NCI-H2227 (cell line): ENCODE results near the gene BLID.

Experiments
- DNase-seq: peaks from one replicate; lab custom pipeline; 2025; ENCODE audit not compliant: unreplicated experiment; lab: John Stamatoyannopoulos, UW

The BLID gene

GRCh38 chr11:122115524-122116379 is at the start of gene BLID:
Gene BLID, minus strand, starts transcription at chr11:122116215. Its CDS starts 293 bp downstream, at chr11:122115922.
- peak; percentile 12 for DNase-seq

GRCh38 chr11:122163053-122163819 is 47.2 kb upstream of the BLID start:
- no peak for DNase-seq

- no peak for DNase-seq
Measured at GRCh38 chr11:122162095-122162494, 46.1 kb upstream of the BLID start.

GRCh38 chr11:122160841-122161590 is 45.0 kb upstream of the BLID start:
- DNase-seq = no peak

- DNase-seq = no peak
Measured at GRCh38 chr11:122159861-122160260, 43.8 kb upstream of the BLID start.

- peak; percentile 72 for DNase-seq
Measured at GRCh38 chr11:122159173-122159721, 43.2 kb upstream of the BLID start.

- DNase-seq = peak; percentile 41
Measured at GRCh38 chr11:122158171-122158570, 42.2 kb upstream of the BLID start.

- DNase-seq = no peak
Measured at GRCh38 chr11:122157653-122158161, 41.7 kb upstream of the BLID start.

GRCh38 chr11:122156940-122157382 is 40.9 kb upstream of the BLID start:
- DNase-seq = peak; percentile 79

- DNase-seq = peak; percentile 27
Measured at GRCh38 chr11:122155765-122156527, 39.9 kb upstream of the BLID start.

- peak; percentile 7 for DNase-seq
Measured at GRCh38 chr11:122154994-122155393, 39.0 kb upstream of the BLID start.

GRCh38 chr11:122154227-122154626 is 38.2 kb upstream of the BLID start:
- peak; percentile 18 for DNase-seq

- no peak for DNase-seq
Measured at GRCh38 chr11:122153746-122154145, 37.7 kb upstream of the BLID start.

- DNase-seq = peak; percentile 14
Measured at GRCh38 chr11:122150216-122151124, 34.5 kb upstream of the BLID start.

- no peak for DNase-seq
Measured at GRCh38 chr11:122149202-122149601, 33.2 kb upstream of the BLID start.

GRCh38 chr11:122146475-122146874 is 30.5 kb upstream of the BLID start:
- peak; percentile 23 for DNase-seq

- peak; percentile 7 for DNase-seq
Measured at GRCh38 chr11:122145715-122146274, 29.8 kb upstream of the BLID start.

GRCh38 chr11:122144752-122145151 is 28.7 kb upstream of the BLID start:
- no peak for DNase-seq

- DNase-seq = peak; percentile 92
Measured at GRCh38 chr11:122141725-122142124, 25.7 kb upstream of the BLID start.
